ENCODE data around the gene RGS3.
"Not testable (repeated sequence)": the region's sequence is repeated elsewhere in the genome, so short reads cannot be mapped to it uniquely, and the experiment has no call there.

RGS3 gene

GRCh38 chr9:113548221-113549041 lies 84.9 kb downstream of the RGS3 start:
- no peak for DNase-seq
- Mint-ChIP-seq H3K4me1 (peaks cover 61% of the 10 kb centered on the region), H3K9me3 (peaks cover 4% of the 10 kb centered on the region), H3K27me3 (ENCODE audit: low read depth, poor library complexity) (peaks cover 3% of the 10 kb centered on the region), H3K4me3 (no peak overlapping the region), H3K36me3 (ENCODE audit: low read depth) (no peaks in the 10 kb centered on the region), H3K27ac (peak overlapping the region; percentile 40)
- no peak for TF ChIP-seq CTCF (IDR thresholded peaks at IDR 0.05)

DNA sequence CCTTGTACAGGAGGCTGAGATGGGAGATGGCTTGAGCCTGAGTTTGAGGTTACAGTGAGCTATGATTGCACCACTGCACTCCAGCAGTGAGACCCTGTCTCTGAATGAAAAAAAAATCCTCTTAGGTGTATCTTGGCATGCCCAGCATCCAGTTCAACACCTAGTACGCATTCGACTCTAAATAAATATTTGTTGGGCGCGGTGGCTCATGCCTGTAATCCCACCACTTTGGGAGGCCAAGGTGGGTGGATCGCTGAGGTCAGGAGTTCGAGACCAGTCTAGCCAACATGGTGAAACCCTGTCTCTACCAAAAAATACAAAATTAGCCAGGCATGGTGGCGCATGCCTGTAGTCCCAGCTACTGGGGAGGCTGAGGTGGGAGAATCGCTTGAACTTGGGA lies 86.4 kb downstream of the RGS3 start:
- H3K4me3 Mint-ChIP-seq, DNase-seq, H3K27ac Mint-ChIP-seq: not testable (repeated sequence)

DNA sequence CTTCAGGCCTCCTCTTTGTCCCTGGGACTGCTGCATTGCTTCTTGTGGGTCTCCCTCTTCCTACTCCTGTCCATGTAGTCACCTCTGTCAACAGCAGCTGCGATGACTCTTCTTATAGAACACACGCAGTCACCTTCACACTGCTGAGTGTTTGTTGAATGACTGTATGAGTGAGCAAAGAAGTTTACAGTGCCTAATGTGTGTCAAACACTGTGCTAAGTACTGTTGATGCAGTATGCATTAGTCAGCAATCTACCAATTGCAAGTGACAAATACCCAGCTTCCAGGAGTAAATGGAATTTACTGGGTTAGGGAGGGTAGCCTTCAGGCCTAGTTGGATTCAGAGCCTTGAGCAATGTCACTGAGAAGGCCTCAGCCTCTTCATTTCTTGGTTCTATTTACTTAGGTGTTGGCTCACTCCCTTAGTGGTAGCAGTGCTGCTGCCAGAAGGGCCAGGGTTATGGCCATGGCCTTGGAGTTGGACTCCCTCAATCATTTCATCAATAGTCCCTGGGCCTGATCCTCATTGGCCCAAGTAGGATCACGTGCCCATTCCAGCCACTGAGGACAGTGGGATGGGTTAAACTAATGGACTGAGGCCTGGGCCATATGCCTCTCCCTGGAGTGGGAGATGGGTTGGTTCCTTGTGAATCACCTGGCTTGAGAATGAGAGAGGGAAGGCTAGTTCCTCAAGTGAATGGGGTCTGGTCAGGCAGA lies 93.5 kb downstream of the RGS3 start:
- Mint-ChIP-seq H3K27me3 (ENCODE audit: low read depth, poor library complexity) (peaks cover 4% of the 10 kb centered on the region), H3K4me3 (no peak overlapping the region), H3K36me3 (ENCODE audit: low read depth) (no peaks in the 10 kb centered on the region), H3K27ac (no peak overlapping the region), H3K9me3 (no peaks in the 10 kb centered on the region), H3K4me1 (no peaks in the 10 kb centered on the region)
- no peak for TF ChIP-seq CTCF (IDR thresholded peaks at IDR 0.05)
- no peak for DNase-seq

More for the DNA sequence above, 86.4 kb downstream of the RGS3 start:
- not testable (repeated sequence) for H3K27me3 Mint-ChIP-seq (ENCODE audit: low read depth, poor library complexity); H3K36me3 Mint-ChIP-seq (ENCODE audit: low read depth); H3K9me3 Mint-ChIP-seq
- peaks cover 46% of the 10 kb centered on the region for H3K4me1 Mint-ChIP-seq

GRCh38 chr9:113558632-113559502 lies 95.3 kb downstream of the RGS3 start:
- Mint-ChIP-seq H3K27me3 (ENCODE audit: low read depth, poor library complexity) (peaks cover 9% of the 10 kb centered on the region), H3K27ac (no peak overlapping the region), H3K4me1 (peaks cover 5% of the 10 kb centered on the region), H3K4me3 (no peak overlapping the region), H3K36me3 (ENCODE audit: low read depth) (no peaks in the 10 kb centered on the region), H3K9me3 (no peaks in the 10 kb centered on the region)
- DNase-seq, result no peak
- TF ChIP-seq CTCF (IDR thresholded peaks at IDR 0.05), result no peak

DNA sequence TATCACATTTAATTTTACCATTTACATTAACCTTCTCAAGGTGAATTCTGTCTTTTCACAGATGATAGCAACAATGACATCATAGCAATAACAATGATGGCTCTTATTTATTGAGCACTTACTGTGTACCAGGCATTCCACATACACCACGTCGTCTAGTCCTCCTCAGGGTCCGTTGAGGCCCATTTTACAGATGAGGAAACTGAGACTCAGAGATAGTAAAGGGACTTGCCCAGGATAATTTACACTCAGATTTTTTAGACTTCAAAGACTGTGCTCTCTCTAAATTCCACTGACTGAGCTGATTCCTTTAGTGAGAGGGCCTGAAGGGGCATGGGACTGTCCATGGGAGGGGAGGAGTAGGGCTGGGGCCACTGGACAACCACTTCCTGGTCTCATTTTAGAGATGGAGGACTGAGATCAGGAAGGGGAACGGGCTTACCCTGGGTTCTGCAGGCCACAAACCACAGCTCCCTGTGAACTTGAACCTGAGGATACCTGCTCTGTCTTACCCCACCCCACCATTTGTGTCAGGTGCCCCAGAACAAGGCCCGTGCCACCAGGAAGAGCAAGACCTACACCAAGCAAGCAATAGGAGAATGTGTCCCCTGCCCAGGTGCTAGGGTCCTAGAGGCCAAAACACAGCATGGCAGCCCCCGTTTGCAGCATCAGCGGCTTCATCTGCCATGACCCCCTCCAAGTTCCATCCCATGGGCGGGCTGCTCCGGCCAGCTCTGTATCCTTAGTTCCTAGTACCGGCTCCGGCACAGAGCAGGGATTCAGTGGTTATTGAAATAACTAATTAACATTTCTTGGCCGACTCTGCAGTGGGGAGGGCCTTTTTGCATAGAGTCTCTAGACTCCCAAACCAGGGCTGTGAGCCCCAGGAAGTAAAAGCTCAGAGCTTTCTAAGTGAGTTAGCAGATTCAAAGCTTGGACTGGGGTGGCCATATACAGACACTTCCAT lies 96.6 kb downstream of the RGS3 start:
- Mint-ChIP-seq H3K27ac (peak overlapping the region; percentile 39), H3K9me3 (no peaks in the 10 kb centered on the region), H3K4me1 (peaks cover 18% of the 10 kb centered on the region), H3K27me3 (ENCODE audit: low read depth, poor library complexity) (peaks cover 18% of the 10 kb centered on the region), H3K36me3 (ENCODE audit: low read depth) (no peaks in the 10 kb centered on the region), H3K4me3 (no peak overlapping the region)
- TF ChIP-seq CTCF (IDR thresholded peaks at IDR 0.05), result no peak
- DNase-seq, result no peak
